ENCODE measurements around the gene PCSK4.

GRCh38 chr19:1523412-1524286 lies 33.5 kb upstream of the PCSK4 start, which contains the start of gene PLK5:
- no peak for TF ChIP-seq SRSF3 (IDR thresholded peaks at IDR 0.05; ENCODE audit: insufficient read depth, low read length)
- no peak for TF ChIP-seq JUND (IDR thresholded peaks at IDR 0.05; ENCODE audit: borderline replicate concordance, low read depth, low read length)
- no peak for TF ChIP-seq JUND (tag; IDR thresholded peaks at IDR 0.05; ENCODE audit: borderline replicate concordance, low read depth, low read length)
- no peak for TF ChIP-seq POLR2A (conservative IDR thresholded peaks at IDR 0.05)
